NCI-H2081 treated with DMSO at 0.1 percent for 48 hours (cell line): ENCODE data around the gene TRAF3.
"Not testable (repeated sequence)": the region's sequence is repeated elsewhere in the genome, so short reads cannot be mapped to it uniquely, and the experiment has no call there.

Source experiments
- DNase-seq: peaks from one replicate; lab custom pipeline; 2025; lab: John Stamatoyannopoulos, UW

Gene TRAF3

DNA sequence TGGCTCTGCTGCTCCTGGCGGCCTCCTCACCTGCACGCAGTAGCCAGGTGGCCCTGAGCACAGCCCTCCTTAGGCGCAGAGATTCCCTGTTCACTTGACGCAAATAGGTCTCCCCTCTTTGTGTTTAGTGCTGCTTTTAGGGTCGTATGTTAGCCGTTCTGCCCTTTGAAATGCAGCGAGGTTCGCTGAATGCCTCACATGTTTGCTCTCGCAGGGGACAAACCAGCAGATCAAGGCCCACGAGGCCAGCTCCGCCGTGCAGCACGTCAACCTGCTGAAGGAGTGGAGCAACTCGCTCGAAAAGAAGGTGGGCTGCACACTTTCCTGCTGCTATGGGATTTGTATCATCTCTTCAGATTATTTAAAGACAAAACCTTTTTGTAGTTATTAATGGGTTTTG, 113.9 kb downstream of the TRAF3 start:
- DNase-seq = no peak

DNA sequence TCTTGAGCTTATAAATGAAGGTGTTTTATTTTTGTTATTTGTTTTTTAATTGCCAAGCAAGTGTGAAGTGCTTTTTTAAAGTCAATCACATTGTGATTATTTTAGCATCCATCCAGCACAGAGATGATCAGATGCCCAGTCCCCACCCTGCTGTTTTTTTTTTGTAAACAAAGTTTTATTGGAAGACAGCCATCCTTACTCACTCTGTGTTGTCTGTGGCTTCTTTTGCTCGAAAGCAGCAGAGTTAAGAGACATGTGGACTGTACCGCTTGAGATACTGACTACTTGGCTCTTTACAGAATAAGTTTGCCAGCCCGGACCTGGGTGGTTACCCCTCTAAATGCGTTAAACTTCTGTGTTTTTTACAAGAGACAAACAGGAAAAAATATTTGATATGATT, 114.3 kb downstream of the TRAF3 start:
- DNase-seq = no peak

DNA sequence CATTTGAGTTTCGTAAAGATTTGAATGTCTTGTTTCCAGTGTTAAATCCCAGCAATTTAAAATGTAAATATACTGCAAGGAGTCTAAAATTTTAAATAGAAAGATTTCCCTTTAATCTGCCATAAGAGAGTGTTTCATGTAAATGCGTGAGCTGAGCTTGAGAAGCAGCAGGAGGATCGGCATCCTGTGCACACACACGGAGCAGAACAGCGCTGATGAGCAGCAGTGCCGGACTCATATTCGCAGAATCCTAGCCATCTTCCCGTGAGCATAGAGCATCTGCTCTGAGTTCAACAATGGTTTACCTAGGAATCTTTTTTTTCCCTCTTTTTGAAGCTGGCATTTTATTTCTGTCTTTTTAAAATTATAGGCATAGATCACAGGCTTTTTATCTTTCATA, 115.4 kb downstream of the TRAF3 start:
- DNase-seq = no peak

DNA sequence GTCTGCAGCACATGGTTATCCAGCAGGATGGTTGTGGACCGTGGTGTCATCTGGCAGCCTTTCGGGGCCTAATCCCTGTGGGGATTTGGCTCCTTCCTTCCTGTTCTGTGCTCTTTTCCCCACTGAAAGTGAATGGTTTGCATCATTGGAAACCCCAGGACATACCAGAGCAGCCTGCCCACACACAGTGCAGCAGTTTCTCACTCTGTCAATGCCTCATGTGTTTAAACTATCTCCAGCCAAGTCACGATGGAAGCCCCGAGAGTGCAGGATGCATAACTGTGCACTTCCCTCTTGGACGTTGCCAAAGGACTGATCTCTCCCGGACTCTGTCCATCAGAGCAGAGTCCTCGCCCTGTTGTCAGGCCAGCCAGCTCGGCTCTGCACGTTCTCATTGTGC, 116.2 kb downstream of the TRAF3 start:
- no peak for DNase-seq

DNA sequence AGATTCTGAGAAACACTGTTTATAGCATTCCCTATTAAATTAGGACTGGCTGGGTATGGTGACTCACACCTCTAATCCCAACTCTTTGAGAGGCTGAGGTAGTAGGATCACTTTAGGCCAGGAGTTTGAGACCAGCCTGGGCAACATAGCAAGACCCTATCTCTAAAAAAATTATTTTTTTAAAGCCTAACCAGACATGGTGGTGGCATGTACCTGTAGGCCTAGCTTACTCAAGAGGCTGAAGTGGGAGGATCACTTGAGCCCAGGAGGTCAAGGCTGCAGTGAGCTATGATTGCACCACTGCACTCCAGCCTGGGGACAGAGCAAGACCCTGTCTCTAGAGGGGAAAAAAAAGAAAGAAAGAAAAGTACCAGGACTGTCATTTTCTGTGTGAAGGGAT, 119.5 kb downstream of the TRAF3 start:
- DNase-seq = not testable (repeated sequence)

DNA sequence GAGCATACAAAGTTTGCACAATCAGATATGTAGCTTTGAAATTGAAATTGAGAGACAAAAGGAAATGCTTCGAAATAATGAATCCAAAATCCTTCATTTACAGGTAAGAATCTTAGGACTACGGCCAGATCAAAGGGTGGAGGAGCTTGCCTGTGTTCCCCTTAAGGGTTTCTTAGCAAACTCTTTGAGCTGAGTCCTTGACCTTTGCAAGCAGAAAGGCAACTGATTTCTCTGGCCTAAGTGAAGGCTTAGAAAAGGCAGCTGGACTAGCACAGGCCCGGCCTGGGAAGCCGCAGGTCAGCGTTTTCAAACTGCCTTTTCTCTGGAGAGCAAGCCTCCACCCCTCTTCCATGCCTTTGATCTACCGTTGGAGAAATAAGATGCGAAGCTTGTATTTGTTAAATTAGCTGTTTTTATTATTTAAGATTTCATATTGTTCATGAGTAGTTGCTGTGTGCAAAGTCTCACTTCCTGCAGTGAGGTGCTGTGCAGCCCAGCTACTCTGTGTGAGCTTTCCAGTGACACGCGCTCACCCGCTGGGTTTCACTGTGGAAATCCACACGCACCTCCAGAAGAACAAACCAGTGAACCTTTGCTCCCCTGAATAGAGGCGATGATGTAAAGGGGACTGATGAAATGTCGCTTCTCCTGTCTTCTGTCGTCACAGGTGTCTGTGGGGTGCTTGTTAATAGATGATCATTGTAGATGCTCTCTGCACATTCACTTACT, 120.2 kb downstream of the TRAF3 start:
- DNase-seq = no peak

DNA sequence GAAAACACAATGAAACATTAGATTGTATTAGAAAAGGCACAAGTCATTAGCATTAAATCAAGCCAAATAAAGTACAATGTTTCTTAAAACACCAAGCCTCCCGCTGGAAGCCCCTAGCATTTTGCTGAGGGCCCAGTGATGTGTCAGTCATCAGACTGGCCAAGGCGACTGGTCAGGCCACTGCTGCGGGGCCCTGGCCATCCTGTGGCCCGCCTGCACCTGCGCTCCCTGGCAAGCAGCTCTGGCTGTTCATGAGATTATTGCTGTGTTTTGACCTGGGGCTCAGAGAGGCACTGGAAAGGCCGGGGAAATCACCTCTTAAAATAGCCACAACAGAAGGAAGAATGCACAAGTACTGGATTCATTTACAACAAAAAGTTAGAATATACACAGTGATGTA, 121.0 kb downstream of the TRAF3 start:
- DNase-seq = no peak

DNA sequence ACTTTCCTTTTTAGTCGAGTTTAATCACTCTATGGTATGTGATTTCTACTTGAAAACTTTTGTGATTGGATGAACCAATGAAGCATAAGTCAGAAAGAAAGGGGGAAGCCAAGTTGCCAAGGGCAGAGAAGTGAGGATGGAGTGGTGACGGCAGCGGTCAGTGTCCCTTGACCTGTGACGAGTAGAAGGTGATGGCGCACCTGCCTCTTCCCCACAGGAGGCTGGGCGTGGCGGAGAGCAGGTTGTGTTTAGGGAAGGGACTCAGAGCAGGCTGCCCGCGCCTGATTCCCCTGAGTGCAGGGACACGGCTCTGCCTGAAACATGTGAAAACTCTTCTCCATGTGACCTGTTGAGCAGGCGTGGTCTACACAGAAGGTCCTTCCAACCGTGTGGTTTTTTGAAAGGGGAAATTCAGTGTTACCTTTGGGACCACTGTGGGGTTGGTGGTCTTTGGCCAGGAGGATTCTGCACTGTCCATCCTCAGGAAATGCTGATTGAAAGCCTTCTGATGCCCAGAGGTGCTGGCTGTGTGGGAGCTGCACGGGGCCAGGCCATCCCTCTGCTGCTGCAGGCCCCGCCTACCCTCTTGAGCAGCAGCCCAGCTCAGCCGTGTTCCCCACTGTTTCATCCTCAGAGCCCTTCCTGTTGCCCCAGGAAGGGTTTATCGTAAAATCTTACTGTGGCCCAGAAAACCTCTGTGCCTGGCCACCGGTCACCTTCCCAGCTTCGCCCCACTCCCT, 121.7 kb downstream of the TRAF3 start:
- DNase-seq = no peak

DNA sequence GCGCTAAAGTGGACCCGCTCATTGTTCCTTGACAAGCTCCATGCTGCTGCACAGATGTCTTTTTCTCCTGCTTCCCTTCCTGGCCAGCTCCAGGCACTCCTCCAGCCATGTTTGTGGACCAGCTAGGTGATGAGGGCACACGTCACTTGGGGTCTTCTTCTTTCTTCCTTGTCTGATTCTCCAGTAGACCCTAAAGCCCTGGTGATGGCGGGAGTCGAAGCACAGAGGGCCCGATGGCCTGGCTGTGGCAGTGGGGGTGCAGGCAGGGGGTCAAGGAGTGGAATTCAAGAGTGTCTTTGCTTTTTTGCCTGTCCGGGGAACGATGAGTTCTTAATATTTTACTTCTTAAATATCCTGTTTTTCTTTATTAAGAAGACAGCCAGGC, 122.3 kb downstream of the TRAF3 start:
- no peak for DNase-seq

DNA sequence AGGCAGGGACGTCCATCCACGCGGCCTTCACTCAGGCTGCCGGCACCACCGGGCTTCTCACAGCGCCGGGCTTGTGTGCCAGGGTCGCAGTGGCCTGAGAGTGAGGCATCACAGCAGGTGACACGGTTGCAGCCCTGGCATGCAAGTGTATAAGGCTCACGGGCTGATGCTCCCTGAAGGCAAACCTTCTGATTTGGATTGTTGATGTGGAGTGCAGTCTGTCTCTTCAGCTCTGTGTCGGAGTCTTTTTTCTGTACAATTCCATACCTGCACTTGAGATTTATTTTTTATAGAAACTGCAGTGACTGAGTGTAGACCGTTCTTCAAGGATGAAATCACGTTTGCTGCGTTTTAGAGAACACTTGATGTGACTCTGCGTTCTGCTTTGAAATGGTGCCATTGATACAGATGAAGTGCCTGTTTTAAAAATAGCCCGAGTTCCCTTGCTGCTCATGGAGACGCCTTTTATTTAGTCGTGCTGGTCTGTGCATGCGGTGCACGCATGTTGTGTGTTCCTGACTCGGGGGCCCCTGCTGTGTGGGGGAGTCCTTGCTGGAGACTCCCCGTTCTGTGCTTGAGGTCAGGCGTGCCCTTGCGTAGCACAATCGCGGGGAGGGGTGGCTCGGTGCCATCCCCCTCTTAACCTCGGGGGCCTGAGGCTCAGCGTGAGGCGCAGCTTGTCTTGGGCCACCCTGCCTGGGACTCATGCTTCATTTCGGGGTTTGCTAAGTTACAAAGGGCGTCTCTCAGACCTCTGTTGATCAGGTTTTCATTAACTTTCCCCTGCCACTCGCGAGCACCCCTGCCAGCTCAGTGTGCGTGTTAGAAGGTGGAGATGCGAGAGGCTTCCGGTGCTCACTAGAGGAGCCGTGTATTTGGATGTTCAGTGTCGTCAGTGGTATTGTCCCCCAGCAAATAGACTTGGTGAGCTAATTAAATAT, 123.7 kb downstream of the TRAF3 start:
- DNase-seq = no peak

DNA sequence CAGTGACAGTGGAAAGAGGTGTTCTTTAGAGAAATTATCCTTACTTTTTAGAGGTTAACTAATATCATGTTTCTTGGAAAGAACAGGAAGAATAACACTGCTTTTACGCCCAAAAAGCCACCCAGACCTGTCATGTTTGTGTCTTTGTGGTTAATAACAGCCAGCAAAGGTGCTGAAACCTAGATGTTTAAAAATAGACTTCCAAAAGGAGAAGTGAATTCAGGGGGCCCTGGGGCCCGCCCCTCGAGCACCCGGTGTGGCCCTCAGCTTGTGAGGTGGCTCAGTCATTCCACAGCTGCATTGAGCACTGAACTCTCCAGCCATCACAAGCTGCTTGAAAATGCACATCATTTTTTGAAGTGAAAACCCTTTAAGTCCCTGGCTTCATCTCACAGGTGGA, 124.4 kb downstream of the TRAF3 start:
- DNase-seq = no peak

DNA sequence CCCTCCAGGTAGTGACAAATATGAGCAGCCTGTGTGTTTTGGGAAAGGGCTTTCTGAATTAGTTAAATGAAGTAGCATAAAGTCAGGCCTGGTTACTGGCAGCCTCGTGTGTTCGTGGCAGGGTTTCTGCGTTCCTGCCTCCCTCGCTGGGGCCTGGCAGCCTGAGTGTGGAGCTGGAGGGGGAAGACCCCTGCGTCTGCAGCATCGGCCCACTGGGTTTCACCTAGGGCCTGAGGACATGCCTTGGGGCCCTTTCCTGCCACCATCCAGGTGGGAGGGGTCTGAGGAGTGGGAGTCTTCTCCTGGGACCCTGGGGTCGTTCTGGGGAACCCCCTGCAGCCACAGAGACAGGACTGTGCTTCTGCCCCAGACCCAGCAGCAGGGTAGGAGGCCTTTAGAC, 124.8 kb downstream of the TRAF3 start:
- no peak for DNase-seq

DNA sequence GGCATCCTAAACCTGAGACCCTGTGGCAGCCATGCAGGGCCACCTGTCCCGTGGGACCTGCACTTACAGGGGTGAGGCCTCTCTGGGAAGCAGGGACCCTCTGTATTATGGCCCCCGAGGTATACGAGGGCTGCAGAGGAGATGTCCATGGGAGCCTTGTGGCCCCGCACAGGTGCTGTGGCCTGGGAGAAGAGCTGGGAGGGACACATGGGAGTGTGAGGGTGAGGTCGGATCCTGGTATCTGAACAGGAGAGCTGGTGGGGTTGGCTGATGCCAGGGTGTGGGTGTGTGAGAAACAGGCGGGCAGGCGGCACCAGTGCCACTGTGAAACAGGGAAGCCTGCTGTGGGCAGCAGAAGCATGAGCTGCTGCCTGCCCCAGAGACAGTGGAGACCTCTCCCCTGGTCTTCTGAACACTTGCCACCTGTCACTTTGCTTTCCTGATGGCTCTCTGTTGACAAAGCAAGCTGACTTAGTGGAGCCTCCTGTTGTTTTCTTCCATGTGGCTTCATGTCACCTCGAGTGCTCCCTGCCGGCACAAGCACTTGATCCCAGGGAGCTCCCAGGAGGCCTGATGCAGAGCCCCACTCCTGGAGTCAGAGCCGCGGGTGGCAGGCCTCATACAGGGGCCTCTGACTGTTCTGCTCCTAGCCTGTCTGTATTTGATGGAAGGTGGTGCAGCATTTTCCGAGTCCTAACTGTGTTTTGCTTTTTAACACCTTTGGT, 125.4 kb downstream of the TRAF3 start:
- DNase-seq = no peak

DNA sequence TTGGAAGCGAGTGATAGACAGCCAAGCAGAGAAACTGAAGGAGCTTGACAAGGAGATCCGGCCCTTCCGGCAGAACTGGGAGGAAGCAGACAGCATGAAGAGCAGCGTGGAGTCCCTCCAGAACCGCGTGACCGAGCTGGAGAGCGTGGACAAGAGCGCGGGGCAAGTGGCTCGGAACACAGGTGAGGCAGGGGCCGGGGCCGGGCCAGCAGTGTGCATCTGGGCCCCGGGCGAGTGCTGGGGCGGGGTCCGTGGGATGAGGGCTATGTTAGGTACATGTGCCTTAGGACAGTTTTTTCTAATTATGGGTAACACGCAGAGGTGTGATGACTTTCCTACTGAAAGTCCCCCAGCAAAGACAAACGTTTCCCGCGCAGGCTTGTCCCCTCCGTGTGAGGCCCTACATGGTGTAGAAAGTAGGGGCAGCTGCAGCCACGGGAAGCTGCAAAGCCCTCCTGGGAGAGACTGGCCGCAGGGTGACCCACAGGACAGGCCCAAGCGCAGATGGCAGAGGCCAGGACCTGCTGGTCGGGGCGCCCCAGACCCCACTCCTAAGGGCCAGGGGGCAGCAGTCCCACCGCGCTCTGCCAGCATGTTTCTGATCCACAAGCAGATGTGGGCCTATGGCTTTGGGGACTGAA, 126.1 kb downstream of the TRAF3 start:
- DNase-seq = no peak

DNA sequence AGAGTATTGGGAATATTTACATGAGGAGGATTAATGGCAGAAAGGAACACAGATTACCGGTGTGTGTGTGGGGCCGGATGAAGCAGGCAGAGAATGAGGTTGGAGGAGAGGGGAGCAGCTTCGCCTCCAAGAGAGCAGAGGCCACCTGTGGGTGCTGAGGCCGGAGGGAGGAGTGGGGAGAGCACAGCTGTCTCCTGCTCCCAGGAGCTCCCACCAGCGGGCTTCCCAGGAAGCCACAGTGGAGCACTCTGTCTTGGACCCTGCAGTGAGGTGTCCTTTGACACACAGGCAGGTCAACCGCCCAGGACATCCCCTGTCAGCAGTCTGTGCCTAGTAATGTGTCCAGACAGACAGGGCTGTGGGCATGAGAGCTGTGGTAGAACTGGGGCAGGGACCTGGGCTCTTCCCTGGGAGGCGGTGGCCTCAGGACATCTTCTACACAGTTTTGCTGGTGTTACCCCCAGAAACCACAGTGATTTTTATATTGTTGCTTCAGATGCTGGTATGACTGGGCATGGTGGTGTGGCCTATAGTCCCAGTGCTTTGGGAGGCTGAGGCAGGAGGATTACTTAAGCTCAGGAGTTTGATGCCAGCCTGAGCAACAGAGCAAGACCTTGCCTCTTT, 126.8 kb downstream of the TRAF3 start:
- no peak for DNase-seq

DNA sequence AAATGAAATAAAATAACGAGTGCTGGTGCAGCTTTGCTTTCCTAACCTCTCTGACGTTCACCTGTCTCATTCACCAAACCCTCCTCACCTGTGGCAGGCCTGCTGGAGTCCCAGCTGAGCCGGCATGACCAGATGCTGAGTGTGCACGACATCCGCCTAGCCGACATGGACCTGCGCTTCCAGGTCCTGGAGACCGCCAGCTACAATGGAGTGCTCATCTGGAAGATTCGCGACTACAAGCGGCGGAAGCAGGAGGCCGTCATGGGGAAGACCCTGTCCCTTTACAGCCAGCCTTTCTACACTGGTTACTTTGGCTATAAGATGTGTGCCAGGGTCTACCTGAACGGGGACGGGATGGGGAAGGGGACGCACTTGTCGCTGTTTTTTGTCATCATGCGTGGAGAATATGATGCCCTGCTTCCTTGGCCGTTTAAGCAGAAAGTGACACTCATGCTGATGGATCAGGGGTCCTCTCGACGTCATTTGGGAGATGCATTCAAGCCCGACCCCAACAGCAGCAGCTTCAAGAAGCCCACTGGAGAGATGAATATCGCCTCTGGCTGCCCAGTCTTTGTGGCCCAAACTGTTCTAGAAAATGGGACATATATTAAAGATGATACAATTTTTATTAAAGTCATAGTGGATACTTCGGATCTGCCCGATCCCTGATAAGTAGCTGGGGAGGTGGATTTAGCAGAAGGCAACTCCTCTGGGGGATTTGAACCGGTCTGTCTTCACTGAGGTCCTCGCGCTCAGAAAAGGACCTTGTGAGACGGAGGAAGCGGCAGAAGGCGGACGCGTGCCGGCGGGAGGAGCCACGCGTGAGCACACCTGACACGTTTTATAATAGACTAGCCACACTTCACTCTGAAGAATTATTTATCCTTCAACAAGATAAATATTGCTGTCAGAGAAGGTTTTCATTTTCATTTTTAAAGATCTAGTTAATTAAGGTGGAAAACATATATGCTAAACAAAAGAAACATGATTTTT, 128.2 kb downstream of the TRAF3 start:
- no peak for DNase-seq

DNA sequence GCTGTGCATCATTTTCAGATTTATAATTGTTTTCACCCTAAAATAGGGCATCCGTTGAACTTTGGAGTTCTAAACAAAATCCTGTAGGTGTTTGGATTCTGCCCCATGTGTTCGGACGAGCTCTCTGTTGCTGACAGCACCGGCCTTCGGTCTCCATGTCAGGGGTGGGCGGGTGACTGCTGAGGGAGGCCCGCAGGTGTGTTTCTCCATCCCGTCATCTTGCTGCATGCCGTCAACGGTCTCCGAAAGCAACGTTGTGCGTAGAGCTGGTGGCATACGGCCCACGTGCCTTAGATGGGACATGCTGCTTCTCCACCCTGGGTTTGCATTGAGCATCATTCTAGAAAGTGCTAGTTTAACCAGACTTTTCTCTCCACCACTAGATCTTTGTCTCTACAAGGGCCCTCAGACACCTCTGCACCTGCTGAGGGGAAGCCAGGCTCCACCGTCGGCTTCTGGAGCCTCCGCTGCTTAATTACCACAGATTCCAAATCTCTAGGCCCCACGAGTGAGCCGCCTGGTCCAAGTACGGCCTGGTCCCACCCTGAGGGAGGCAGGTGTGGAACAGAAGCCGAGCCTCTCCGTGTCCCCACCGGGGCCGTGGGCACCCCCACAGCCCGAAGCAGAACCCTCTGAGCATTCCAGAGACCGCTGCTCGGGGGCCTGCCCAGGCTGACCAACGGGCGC, 129.5 kb downstream of the TRAF3 start:
- no peak for DNase-seq

DNA sequence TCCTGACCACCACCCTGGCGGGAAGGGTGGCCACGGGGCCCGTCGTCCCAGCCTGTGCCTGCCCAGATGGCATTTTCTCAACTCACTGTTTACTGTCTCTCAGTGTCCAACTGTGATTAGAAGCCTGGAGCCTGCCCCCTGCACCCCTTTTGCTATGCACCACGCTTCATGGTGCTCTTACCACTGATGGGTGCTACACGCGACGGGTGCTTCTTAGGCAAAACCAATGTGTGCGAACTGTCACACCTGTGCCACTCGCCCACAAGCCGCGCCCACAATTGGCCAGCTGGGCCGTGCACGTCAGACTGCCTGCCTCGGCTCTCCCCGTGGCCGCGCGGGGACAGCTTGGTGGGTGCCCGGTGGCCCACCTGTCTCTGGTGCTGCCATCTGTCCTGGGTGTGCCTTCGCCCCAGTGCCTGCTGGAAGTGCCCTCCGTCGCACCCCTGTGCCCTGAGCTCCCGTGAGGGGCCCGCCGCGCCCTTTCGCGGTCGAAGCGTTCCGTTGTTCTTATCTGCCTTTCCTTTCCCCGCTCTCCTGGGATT, 130.1 kb downstream of the TRAF3 start:
- no peak for DNase-seq
